ENCODE measurements around the gene CDH19. TPM values are rescaled to one million over a fixed set of nuclear protein-coding genes. Genes with fewer than 3 reads are reported as not detected.

Gene CDH19
- total and polyA plus RNA-seq, 2 of the 4 experiments (the other 2 are of a cell fraction) = not detected

- no peak overlapping the region for H3K9ac ChIP-seq (ENCODE audit: low read depth, low read length)
- no peaks in the 10 kb centered on the region for H3K4me1 ChIP-seq (ENCODE audit: control insufficient read depth, insufficient read depth, low read length)
- H3K9me3 ChIP-seq (ENCODE audit: control insufficient read depth, insufficient read depth, low read length) = no peaks in the 10 kb centered on the region
- ChIA-PET CTCF (no interaction called here), POLR2A (ENCODE audit: unreplicated experiment) (no interaction called here)
- no peak overlapping the region for H2AFZ ChIP-seq (replicated peaks; ENCODE audit: low read length, poor library complexity)
- H3K4me2 ChIP-seq (ENCODE audit: low read depth, low read length) = no peak overlapping the region
- in situ Hi-C loops (cut with MboI; ENCODE audit: low sequenced_read_pairs) (no loop called here), intact Hi-C loops (cut with micrococcal nuclease) (no loop called here), dilution Hi-C loops (cut with HindIII; ENCODE audit: low sequenced_read_pairs, unreplicated experiment) (no loop called here)
- H3K27ac ChIP-seq (ENCODE audit: insufficient read depth, low read length) = no peak overlapping the region
- H3K56ac ChIP-seq (ENCODE audit: extremely low read depth, insufficient read depth, low read length) = no peak overlapping the region
- no peak overlapping the region for H2AK9ac ChIP-seq (replicated peaks; ENCODE audit: low read depth, low read length, poor library complexity)
- H4K8ac ChIP-seq (ENCODE audit: low read depth in 2 of 2, low read length in 2 of 2) = no peak overlapping the region
- TF ChIP-seq RCOR1 (IDR thresholded peaks at IDR 0.05; ENCODE audit: insufficient replicate concordance, low read length) (no peak), RAD21 (IDR thresholded peaks at IDR 0.05; ENCODE audit: low read length) (no peak), RFX5 (IDR thresholded peaks at IDR 0.05; ENCODE audit: low read depth, low read length) (no peak), SMC3 (IDR thresholded peaks at IDR 0.05; ENCODE audit: low read depth, low read length) (no peak), NFE2L2 (IDR thresholded peaks at IDR 0.05; ENCODE audit: low read depth, low read length) (no peak), MAFK (IDR thresholded peaks at IDR 0.05; ENCODE audit: low read depth, low read length) (no peak), CHD1 (IDR thresholded peaks at IDR 0.05; ENCODE audit: low read depth, low read length) (no peak), MAZ (IDR thresholded peaks at IDR 0.05; ENCODE audit: borderline replicate concordance, low read depth, low read length) (no peak), FOS (IDR thresholded peaks at IDR 0.05; ENCODE audit: low read depth, low read length) (no peak), BHLHE40 (IDR thresholded peaks at IDR 0.05; ENCODE audit: low read depth, low read length) (no peak), MXI1 (IDR thresholded peaks at IDR 0.05; ENCODE audit: borderline replicate concordance, low read depth, low read length) (no peak), POLR2A (IDR thresholded peaks at IDR 0.05; ENCODE audit: low read depth, low read length) (no peak)
- TF ChIP-seq, protein P1, sequence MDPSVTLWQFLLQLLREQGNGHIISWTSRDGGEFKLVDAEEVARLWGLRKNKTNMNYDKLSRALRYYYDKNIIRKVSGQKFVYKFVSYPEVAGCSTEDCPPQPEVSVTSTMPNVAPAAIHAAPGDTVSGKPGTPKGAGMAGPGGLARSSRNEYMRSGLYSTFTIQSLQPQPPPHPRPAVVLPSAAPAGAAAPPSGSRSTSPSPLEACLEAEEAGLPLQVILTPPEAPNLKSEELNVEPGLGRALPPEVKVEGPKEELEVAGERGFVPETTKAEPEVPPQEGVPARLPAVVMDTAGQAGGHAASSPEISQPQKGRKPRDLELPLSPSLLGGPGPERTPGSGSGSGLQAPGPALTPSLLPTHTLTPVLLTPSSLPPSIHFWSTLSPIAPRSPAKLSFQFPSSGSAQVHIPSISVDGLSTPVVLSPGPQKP (IDR thresholded peaks at IDR 0.05; ENCODE audit: borderline replicate concordance, low read depth, low read length) = no peak
- TF ChIP-seq, protein P2, sequence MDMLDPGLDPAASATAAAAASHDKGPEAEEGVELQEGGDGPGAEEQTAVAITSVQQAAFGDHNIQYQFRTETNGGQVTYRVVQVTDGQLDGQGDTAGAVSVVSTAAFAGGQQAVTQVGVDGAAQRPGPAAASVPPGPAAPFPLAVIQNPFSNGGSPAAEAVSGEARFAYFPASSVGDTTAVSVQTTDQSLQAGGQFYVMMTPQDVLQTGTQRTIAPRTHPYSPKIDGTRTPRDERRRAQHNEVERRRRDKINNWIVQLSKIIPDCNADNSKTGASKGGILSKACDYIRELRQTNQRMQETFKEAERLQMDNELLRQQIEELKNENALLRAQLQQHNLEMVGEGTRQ (IDR thresholded peaks at IDR 0.05; ENCODE audit: low read depth, low read length) = no peak
- no peak overlapping the region for H3K14ac ChIP-seq (replicated peaks; ENCODE audit: low read depth, low read length)
- no peaks in the 10 kb centered on the region for H3K9me1 ChIP-seq (ENCODE audit: insufficient read depth, low read length)
- H4K91ac ChIP-seq (ENCODE audit: insufficient read depth, low read depth, low read length) = no peak overlapping the region
- no peak overlapping the region for H3K23ac ChIP-seq (ENCODE audit: low read depth, low read length)
- no peak overlapping the region for H4K5ac ChIP-seq (ENCODE audit: low read depth, low read length)
- no peak overlapping the region for H2BK15ac ChIP-seq (ENCODE audit: low read depth, low read length)
- no peaks in the 10 kb centered on the region for H3K36me3 ChIP-seq (ENCODE audit: control insufficient read depth, insufficient read depth, low read length)
- H2AK5ac ChIP-seq (ENCODE audit: low read depth, low read length) = no peak overlapping the region
- no peaks in the 10 kb centered on the region for H4K20me1 ChIP-seq (ENCODE audit: insufficient read depth, low read length)
- no peak overlapping the region for H2BK20ac ChIP-seq (ENCODE audit: low read depth, low read length)
- H3K18ac ChIP-seq (ENCODE audit: low read depth, low read length) = no peak overlapping the region
- no peak overlapping the region for H3K4me3 ChIP-seq (ENCODE audit: insufficient read depth, low read depth, low read length)
- no peaks in the 10 kb centered on the region for H3K27me3 ChIP-seq (ENCODE audit: control insufficient read depth, insufficient read depth, low read length)
- no peak for ATAC-seq (ENCODE audit: low read depth)
- no CpG with 5 or more reads among the region's 12 CpGs for WGBS, 2 experiments (ENCODE audit: extremely low coverage in 2 of 2, insufficient read length in 1 of 2)
- no peak overlapping the region for H2BK5ac ChIP-seq (ENCODE audit: low read depth, low read length, poor library complexity, severe bottlenecking)
- no peak for DNase-seq
- no peaks in the 10 kb centered on the region for H3K79me1 ChIP-seq (ENCODE audit: low read depth in 1 of 2, low read length in 2 of 2)
- H2BK120ac ChIP-seq (ENCODE audit: low read depth, low read length) = no peak overlapping the region
- BruUV-seq (replicated peaks) = no TSS peak
- no peak overlapping the region for H3K4ac ChIP-seq (ENCODE audit: low read depth, low read length)
These were observed 18.1 kb upstream of the CDH19 start for GRCh38 chr18:66621816-66622576.

Data from IMR-90 (cell line).